Measurements from ENCODE around the gene EFCAB6.

EFCAB6 gene

GRCh38 chr22:43497956-43498855 is 313.9 kb downstream of the EFCAB6 start:
- Mint-ChIP-seq H3K4me1 (ENCODE audit: low read depth) (no peaks in the 10 kb centered on the region), H3K36me3 (ENCODE audit: low read depth) (no peaks in the 10 kb centered on the region), H3K27me3 (peaks cover 8% of the 10 kb centered on the region), H3K27ac (no peak overlapping the region), H3K9me3 (no peaks in the 10 kb centered on the region), H3K4me3 (no peak overlapping the region)
- no peak for DNase-seq

GRCh38 chr22:43493297-43493696 is 318.8 kb downstream of the EFCAB6 start:
- peaks cover 5% of the 10 kb centered on the region for H3K9me3 Mint-ChIP-seq
- H3K4me3 Mint-ChIP-seq: no peak overlapping the region
- H3K27me3 Mint-ChIP-seq: peaks cover 13% of the 10 kb centered on the region
- DNase-seq: no peak
- no peaks in the 10 kb centered on the region for H3K36me3 Mint-ChIP-seq (ENCODE audit: low read depth)
- no peaks in the 10 kb centered on the region for H3K4me1 Mint-ChIP-seq (ENCODE audit: low read depth)
- no peak overlapping the region for H3K27ac Mint-ChIP-seq

GRCh38 chr22:43491737-43492136 is 320.4 kb downstream of the EFCAB6 start:
- peaks cover 5% of the 10 kb centered on the region for H3K9me3 Mint-ChIP-seq
- H3K36me3 Mint-ChIP-seq (ENCODE audit: low read depth): no peaks in the 10 kb centered on the region
- no peak overlapping the region for H3K27ac Mint-ChIP-seq

GRCh38 chr22:43491177-43491576 is 320.9 kb downstream of the EFCAB6 start:
- Mint-ChIP-seq H3K4me3 (no peak overlapping the region), H3K36me3 (ENCODE audit: low read depth) (no peaks in the 10 kb centered on the region), H3K4me1 (ENCODE audit: low read depth) (no peaks in the 10 kb centered on the region), H3K9me3 (peaks cover 5% of the 10 kb centered on the region), H3K27me3 (peaks cover 24% of the 10 kb centered on the region), H3K27ac (no peak overlapping the region)
- DNase-seq: no peak

More at GRCh38 chr22:43491737-43492136, 320.4 kb downstream of the EFCAB6 start:
- no peak for DNase-seq
- Mint-ChIP-seq H3K4me3 (no peak overlapping the region), H3K27me3 (peaks cover 23% of the 10 kb centered on the region), H3K4me1 (ENCODE audit: low read depth) (no peaks in the 10 kb centered on the region)

- DNase-seq: no peak
- H3K27ac Mint-ChIP-seq: no peak overlapping the region
- H3K27me3 Mint-ChIP-seq: peaks cover 24% of the 10 kb centered on the region
- H3K9me3 Mint-ChIP-seq: peaks cover 5% of the 10 kb centered on the region
- no peaks in the 10 kb centered on the region for H3K36me3 Mint-ChIP-seq (ENCODE audit: low read depth)
- H3K4me3 Mint-ChIP-seq: no peak overlapping the region
- H3K4me1 Mint-ChIP-seq (ENCODE audit: low read depth): no peaks in the 10 kb centered on the region
Observed at GRCh38 chr22:43490311-43490710, 321.8 kb downstream of the EFCAB6 start.

- Mint-ChIP-seq H3K27ac (no peak overlapping the region), H3K4me1 (ENCODE audit: low read depth) (no peaks in the 10 kb centered on the region), H3K36me3 (ENCODE audit: low read depth) (no peaks in the 10 kb centered on the region), H3K4me3 (no peak overlapping the region), H3K27me3 (peaks cover 21% of the 10 kb centered on the region), H3K9me3 (peaks cover 5% of the 10 kb centered on the region)
- DNase-seq: no peak
Observed at GRCh38 chr22:43488937-43489336, 323.2 kb downstream of the EFCAB6 start.

- H3K4me3 Mint-ChIP-seq: no peak overlapping the region
- H3K36me3 Mint-ChIP-seq (ENCODE audit: low read depth): no peaks in the 10 kb centered on the region
- H3K9me3 Mint-ChIP-seq: peaks cover 5% of the 10 kb centered on the region
- H3K27me3 Mint-ChIP-seq: peaks cover 17% of the 10 kb centered on the region
- no peak overlapping the region for H3K27ac Mint-ChIP-seq
- DNase-seq: no peak
- H3K4me1 Mint-ChIP-seq (ENCODE audit: low read depth): no peaks in the 10 kb centered on the region
Observed at GRCh38 chr22:43488031-43488866, 323.9 kb downstream of the EFCAB6 start.

GRCh38 chr22:43487311-43488030 is 324.6 kb downstream of the EFCAB6 start:
- Mint-ChIP-seq H3K4me3 (no peak overlapping the region), H3K27me3 (peaks cover 10% of the 10 kb centered on the region), H3K27ac (no peak overlapping the region), H3K9me3 (peaks cover 5% of the 10 kb centered on the region), H3K4me1 (ENCODE audit: low read depth) (no peaks in the 10 kb centered on the region), H3K36me3 (ENCODE audit: low read depth) (no peaks in the 10 kb centered on the region)
- DNase-seq: no peak

GRCh38 chr22:43485502-43486089 is 326.5 kb downstream of the EFCAB6 start:
- Mint-ChIP-seq H3K36me3 (ENCODE audit: low read depth) (no peaks in the 10 kb centered on the region), H3K9me3 (no peaks in the 10 kb centered on the region), H3K4me3 (no peak overlapping the region), H3K27me3 (peaks cover 10% of the 10 kb centered on the region), H3K27ac (no peak overlapping the region), H3K4me1 (ENCODE audit: low read depth) (peaks cover 11% of the 10 kb centered on the region)
- no peak for DNase-seq

GRCh38 chr22:43484227-43484626 is 327.9 kb downstream of the EFCAB6 start:
- Mint-ChIP-seq H3K4me1 (ENCODE audit: low read depth) (peaks cover 15% of the 10 kb centered on the region), H3K9me3 (no peaks in the 10 kb centered on the region), H3K36me3 (ENCODE audit: low read depth) (no peaks in the 10 kb centered on the region), H3K27me3 (peaks cover 10% of the 10 kb centered on the region), H3K27ac (no peak overlapping the region), H3K4me3 (no peak overlapping the region)
- no peak for DNase-seq

GRCh38 chr22:43483669-43484068 is 328.4 kb downstream of the EFCAB6 start:
- peaks cover 10% of the 10 kb centered on the region for H3K27me3 Mint-ChIP-seq
- H3K4me3 Mint-ChIP-seq: no peak overlapping the region
- DNase-seq: no peak
- no peaks in the 10 kb centered on the region for H3K9me3 Mint-ChIP-seq
- no peak overlapping the region for H3K27ac Mint-ChIP-seq
- H3K36me3 Mint-ChIP-seq (ENCODE audit: low read depth): no peaks in the 10 kb centered on the region
- H3K4me1 Mint-ChIP-seq (ENCODE audit: low read depth): peaks cover 15% of the 10 kb centered on the region

- H3K4me3 Mint-ChIP-seq: no peak overlapping the region
Observed at GRCh38 chr22:43483266-43483665, 328.8 kb downstream of the EFCAB6 start.

GRCh38 chr22:43482318-43482625 is 329.8 kb downstream of the EFCAB6 start:
- H3K36me3 Mint-ChIP-seq (ENCODE audit: low read depth): no peaks in the 10 kb centered on the region
- H3K27me3 Mint-ChIP-seq: peaks cover 6% of the 10 kb centered on the region
- H3K4me3 Mint-ChIP-seq: no peak overlapping the region
- H3K4me1 Mint-ChIP-seq (ENCODE audit: low read depth): peaks cover 15% of the 10 kb centered on the region
- no peaks in the 10 kb centered on the region for H3K9me3 Mint-ChIP-seq
- no peak for DNase-seq
- H3K27ac Mint-ChIP-seq: no peak overlapping the region

More at GRCh38 chr22:43483266-43483665, 328.8 kb downstream of the EFCAB6 start:
- peaks cover 15% of the 10 kb centered on the region for H3K4me1 Mint-ChIP-seq (ENCODE audit: low read depth)
- no peak for DNase-seq
- no peaks in the 10 kb centered on the region for H3K9me3 Mint-ChIP-seq
- H3K36me3 Mint-ChIP-seq (ENCODE audit: low read depth): no peaks in the 10 kb centered on the region
- H3K27me3 Mint-ChIP-seq: peaks cover 10% of the 10 kb centered on the region
- no peak overlapping the region for H3K27ac Mint-ChIP-seq

Data from activated T-cell treated with anti-CD3 and anti-CD28 coated beads, Interleukin-2, amount 50 U/mL, for 24 hours (primary cell).